Skeletal muscle cell (primary cell): ENCODE results near the gene CERKL.

Experiments used
- DNase-seq: peaks from one replicate; pipeline ENCODE4 v3.0.0-alpha.2; 2010; ENCODE audit warnings: low read depth
- H3K4me3 ChIP-seq: 2 replicates; pipeline ENCODE4 v1.5.1; 2011; ENCODE audit warnings: low read depth, mild to moderate bottlenecking, control low read depth, low read length, moderate library complexity

Gene CERKL

DNA sequence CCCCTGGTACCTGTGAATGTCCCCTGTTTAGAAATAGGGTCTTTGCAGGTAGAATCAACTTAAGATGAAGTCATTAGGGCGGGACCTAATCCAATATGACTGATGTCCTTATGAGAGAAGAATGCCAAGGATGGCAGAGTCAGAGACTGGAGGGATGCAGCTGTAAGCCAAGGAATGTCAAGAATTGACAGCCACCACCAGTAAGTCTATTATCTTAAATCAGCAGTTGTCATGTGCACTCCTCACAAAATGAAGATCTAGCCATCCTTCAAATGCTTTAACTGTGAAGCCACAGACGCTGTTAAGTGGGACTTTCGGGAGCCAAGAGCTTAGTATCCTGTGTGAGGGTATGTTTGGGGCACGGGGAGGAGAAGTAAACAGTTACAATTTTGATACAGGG lies 116.5 kb downstream of the CERKL start:
- no peak overlapping the region for H3K4me3 ChIP-seq
- no peak for DNase-seq

DNA sequence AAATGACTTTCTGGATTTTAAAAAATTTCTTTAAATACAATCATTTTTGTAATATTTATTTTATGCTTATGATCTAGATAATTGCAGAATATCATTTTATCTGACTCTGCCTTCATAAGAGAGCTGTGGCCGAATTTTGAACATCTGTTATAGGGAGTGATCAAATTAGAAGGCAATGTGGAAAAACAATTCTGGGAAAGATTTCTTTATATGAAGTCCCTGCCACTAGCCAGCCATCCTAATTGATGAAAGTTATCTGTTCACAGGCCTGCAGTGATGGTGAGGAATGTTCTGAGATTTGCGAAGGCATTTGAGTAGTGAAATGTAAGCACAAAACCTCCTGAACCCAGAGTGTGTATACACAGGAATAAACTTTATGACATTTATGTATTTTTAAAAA lies 120.2 kb downstream of the CERKL start:
- no peak for DNase-seq
- no peak overlapping the region for H3K4me3 ChIP-seq

DNA sequence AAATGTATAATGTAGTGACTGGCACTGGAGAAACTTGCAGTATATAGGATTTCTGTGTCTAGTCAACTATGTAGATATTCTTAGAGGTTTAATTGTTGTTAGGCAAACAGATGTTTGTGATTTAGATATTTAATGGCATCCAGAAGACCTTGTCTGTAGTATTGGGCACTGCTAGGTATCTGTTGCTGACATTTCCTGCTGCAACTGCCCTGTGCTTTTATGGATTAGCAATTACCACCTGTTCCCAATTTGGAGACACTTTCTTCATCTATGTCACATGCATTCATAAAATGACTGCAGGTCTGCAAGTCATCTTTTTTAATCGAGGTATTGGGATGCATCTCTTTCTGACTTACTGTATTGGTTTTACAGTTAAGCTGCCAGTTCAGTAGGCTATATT lies 128.5 kb downstream of the CERKL start:
- no peak overlapping the region for H3K4me3 ChIP-seq
- no peak for DNase-seq

DNA sequence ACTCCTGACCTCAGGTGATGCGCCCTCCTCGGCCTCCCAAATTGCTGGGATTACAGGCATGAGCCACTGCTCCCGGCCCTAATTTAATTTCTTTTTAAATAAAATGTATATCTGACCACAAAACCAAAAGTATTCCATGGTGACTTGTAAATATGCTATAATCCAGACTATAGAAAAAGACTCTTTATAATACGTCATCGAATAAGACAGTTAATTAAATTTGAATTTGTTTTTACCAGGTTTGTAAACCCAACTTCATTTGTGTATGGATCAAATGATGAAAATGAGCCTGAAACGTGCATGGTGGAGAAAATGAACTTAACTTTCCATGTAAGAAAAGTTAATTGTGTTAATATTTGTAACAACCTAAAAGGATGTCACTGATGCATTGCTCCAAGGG lies 129.8 kb downstream of the CERKL start:
- no peak for DNase-seq
- no peak overlapping the region for H3K4me3 ChIP-seq

DNA sequence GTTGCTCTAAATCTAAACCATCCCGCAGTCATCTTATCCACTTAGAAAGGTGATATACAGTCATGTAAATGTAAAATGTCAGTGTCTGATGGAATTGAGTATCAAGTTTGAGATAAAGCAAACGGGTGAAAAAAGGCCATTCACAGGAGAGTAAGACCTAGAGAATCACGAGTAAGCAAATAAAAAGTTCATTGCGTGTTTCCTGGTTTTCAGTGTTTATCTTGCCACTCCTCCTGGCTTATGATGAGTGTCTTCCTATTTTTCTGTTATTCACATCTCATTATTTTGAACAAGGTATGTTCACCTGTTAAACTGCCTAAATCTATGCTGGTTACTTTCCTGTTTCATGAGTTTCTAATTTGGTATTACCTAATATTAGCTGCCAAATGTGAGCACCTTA lies 130.9 kb downstream of the CERKL start:
- H3K4me3 ChIP-seq: no peak overlapping the region
- no peak for DNase-seq

DNA sequence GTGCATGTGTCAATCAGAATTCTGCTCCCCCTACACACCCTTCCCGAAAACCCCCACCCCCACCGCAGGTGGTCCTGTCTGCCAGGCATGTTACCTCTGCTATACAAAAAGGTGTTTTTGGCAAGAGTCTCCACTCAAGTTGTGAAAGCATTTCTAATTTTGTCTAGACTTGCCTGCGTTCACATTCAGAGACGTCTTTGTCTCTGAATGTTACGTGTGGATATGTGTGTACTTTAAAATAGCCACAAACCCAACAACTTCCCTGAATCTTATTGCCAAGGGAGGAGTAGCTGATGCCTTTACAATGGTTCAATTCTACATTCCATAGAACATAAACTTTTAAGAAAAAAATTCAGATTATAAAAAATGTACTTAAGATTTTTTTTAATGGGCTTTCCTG lies 133.1 kb downstream of the CERKL start:
- no peak for DNase-seq
- no peak overlapping the region for H3K4me3 ChIP-seq

DNA sequence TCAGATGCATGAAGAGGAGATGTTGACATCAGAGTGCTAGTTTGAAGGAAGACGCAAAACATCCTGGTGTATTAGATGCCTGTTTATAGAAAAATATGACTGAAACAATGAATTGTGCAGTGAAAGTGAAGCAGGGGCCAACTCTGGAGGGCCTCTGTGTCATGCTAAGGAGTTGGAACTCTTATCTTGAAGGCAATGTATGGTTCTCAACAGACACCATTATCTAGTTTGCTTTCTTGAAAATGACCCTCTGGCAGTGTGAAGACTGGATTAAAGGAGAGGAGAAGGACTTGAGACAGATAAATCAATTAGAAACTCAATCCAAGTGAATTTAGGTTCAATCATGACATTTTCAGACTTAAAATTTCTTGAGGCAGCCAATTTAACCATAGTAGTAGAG lies 136.7 kb downstream of the CERKL start:
- no peak for DNase-seq
- no peak overlapping the region for H3K4me3 ChIP-seq

DNA sequence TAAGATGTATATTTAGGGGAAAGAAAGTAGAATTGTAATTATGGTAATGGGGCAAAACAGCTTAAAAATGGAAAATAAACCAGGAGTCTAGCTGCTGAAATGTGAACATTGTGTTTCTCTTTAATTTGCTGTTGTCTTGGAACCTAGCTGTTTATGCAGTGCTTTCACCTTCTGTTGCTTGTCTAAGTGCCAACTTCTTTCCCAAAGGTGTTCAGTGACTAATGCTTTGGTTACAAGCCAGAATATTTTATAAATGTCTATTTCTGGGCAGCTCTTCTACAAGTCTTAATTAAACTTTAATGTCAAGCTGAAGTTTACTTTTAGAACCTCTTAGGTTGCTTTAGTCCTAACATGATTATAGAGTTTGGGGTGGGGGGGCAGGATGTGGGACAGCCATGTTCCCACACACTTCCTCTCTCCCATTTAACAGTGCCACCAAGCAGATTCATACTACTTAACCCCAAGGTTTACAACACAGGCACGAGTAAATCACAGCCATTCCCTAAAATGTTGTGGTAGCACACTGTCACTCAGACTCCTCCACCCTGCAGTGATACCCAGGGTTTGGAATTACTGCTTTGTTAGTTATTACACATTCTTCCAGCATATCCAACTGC lies 139.1 kb downstream of the CERKL start:
- no peak overlapping the region for H3K4me3 ChIP-seq
- DNase-seq: no peak

DNA sequence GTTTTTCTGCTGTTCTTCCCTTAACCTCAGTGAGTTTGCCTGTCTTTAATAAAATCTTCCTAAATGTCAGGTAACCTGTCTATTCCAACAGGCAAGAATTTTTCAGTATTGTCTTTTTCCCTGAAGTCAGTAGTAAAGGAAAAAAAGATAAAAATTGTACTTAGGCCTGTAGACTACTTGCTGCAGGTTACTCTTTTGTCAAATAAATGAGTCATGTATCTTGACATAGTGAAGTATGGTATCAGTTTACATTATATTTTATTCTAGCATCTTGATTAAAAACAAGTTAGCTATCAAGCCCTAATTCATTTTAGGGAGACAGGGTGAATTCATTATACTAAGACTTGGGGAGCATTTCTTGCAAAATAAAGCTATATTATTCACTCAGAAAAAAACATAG lies 139.9 kb downstream of the CERKL start:
- no peak for DNase-seq
- H3K4me3 ChIP-seq: no peak overlapping the region

DNA sequence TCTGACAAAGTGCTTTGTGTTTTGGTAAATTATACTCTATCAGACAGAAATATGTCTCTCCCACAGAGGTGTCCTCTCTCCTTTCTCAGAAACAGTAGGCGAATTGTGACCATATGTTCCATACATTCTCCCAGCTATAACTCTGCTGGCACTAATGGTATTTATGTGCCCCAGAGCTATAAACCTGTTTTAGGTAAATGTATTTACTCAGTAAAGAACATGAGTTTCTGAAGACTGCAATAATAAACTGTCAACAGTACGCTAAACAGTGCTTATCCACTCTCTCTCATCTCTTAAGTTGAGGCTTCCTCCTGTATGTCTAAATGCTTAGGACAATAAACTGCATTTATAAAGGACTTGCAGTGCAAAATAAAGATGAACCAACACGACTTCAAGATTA lies 141.2 kb downstream of the CERKL start:
- no peak for DNase-seq

DNA sequence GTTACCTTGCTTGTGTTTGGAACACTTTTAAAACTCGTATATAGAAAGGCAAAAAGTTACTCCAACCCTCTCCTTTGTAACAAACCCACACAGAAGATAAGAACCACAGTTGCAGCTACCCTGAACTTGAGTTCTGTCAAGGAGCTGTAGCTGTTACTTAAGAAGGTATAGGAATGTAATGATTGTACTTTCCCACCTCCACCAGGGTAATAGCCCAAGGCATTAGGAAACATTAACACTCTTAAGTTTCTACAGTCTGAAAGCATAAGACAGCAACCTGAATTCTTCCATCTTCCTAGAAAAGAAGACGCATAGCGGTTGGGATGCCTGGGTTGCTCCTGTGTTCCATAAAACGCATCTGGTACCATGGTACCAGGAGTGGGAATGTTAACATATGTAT lies 156.7 kb downstream of the CERKL start:
- DNase-seq: no peak
- no peak overlapping the region for H3K4me3 ChIP-seq

More for the DNA sequence above, 141.2 kb downstream of the CERKL start:
- no peak overlapping the region for H3K4me3 ChIP-seq

DNA sequence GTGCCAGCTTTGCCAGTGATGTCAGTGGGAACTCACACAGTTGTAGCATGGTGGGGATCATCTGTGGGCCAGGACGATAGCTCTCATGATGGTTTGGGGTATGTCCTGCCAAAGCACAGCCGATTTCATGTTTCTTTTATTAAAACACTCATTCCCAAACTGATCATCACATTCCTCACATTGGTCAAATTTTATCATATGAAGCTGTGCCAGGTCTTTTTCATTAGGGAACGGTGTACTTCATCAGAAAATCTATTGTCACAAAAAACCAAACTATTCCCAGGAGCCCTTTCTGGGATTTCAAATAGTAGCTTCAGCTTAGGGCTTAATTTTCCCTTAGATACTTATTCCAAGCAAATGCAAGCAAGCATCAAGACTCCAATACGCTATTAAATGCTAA lies 157.7 kb downstream of the CERKL start:
- H3K4me3 ChIP-seq: no peak overlapping the region
- no peak for DNase-seq
